Epithelial cell of prostate (primary cell): ENCODE measurements around the gene COQ4.
A peak's percentile ranks its signal among the peaks of the same experiment; 100 is the strongest.

ENCODE experiments used
- DNase-seq: peaks from one replicate; pipeline ENCODE4 v3.0.0-alpha.2; 2011; ENCODE audit warnings: low read depth, low spot score
- H3K27ac ChIP-seq: fragments of 450-650 bp; 2 replicates; pipeline ENCODE4 v1.5.1; 2017; ENCODE audit warnings: mild to moderate bottlenecking

The COQ4 gene

GRCh38 chr9:128339761-128340690 lies 17.4 kb downstream of the COQ4 start, which contains the start of gene SLC27A4:
Gene SLC27A4, plus strand, starts transcription at chr9:128340527. Its CDS starts 2,606 bp downstream, at chr9:128343133.
- H3K27ac ChIP-seq, result peak within 1 kb of the TSS; percentile 79
- DNase-seq, result peak; percentile 60

- DNase-seq, result no peak
- peak overlapping the region; percentile 79 for H3K27ac ChIP-seq
Measured at GRCh38 chr9:128340691-128341434, 18.2 kb downstream of the COQ4 start.

- no peak for DNase-seq
- peak overlapping the region; percentile 79 for H3K27ac ChIP-seq
Measured at GRCh38 chr9:128341435-128341849, 18.8 kb downstream of the COQ4 start.

GRCh38 chr9:128342971-128343680 lies 20.5 kb downstream of the COQ4 start:
- no peak for DNase-seq
- H3K27ac ChIP-seq, result no peak overlapping the region

GRCh38 chr9:128343855-128344254 lies 21.2 kb downstream of the COQ4 start:
- H3K27ac ChIP-seq, result no peak overlapping the region
- DNase-seq, result no peak

- no peak overlapping the region for H3K27ac ChIP-seq
- no peak for DNase-seq
Measured at GRCh38 chr9:128344931-128345605, 22.4 kb downstream of the COQ4 start.

GRCh38 chr9:128349125-128349524 lies 26.5 kb downstream of the COQ4 start:
- no peak for DNase-seq
- H3K27ac ChIP-seq, result no peak overlapping the region

- no peak for DNase-seq
Measured at GRCh38 chr9:128349772-128350171, 27.1 kb downstream of the COQ4 start.

GRCh38 chr9:128355451-128355850 lies 32.8 kb downstream of the COQ4 start:
- DNase-seq, result no peak
- no peak overlapping the region for H3K27ac ChIP-seq

More at GRCh38 chr9:128349772-128350171, 27.1 kb downstream of the COQ4 start:
- H3K27ac ChIP-seq, result no peak overlapping the region

- DNase-seq, result no peak
Measured at GRCh38 chr9:128358090-128358489, 35.5 kb downstream of the COQ4 start.

GRCh38 chr9:128358861-128359260 lies 36.2 kb downstream of the COQ4 start:
- no peak for DNase-seq
- no peak overlapping the region for H3K27ac ChIP-seq

More at GRCh38 chr9:128358090-128358489, 35.5 kb downstream of the COQ4 start:
- no peak overlapping the region for H3K27ac ChIP-seq

GRCh38 chr9:128360826-128361225 lies 38.2 kb downstream of the COQ4 start:
- no peak overlapping the region for H3K27ac ChIP-seq
- no peak for DNase-seq

GRCh38 chr9:128361296-128361985 lies 38.8 kb downstream of the COQ4 start:
- peak overlapping the region; percentile 41 for H3K27ac ChIP-seq
- no peak for DNase-seq

GRCh38 chr9:128361986-128362646 lies 39.5 kb downstream of the COQ4 start:
- no peak for DNase-seq
- H3K27ac ChIP-seq, result peak overlapping the region; percentile 41

- no peak overlapping the region for H3K27ac ChIP-seq
- no peak for DNase-seq
Measured at GRCh38 chr9:128362774-128363173, 40.1 kb downstream of the COQ4 start.

GRCh38 chr9:128365525-128365924 lies 42.9 kb downstream of the COQ4 start:
- no peak for DNase-seq
- H3K27ac ChIP-seq, result no peak overlapping the region

GRCh38 chr9:128369024-128369706 lies 46.5 kb downstream of the COQ4 start:
- H3K27ac ChIP-seq, result peak overlapping the region; percentile 92
- DNase-seq, result no peak

- no peak for DNase-seq
Measured at GRCh38 chr9:128370367-128370751, 47.7 kb downstream of the COQ4 start.

More at GRCh38 chr9:128370367-128370751, 47.7 kb downstream of the COQ4 start:
- peak overlapping the region; percentile 92 for H3K27ac ChIP-seq
